GM12878 (cell line): ENCODE results near the gene PDZD7. TPM values are rescaled to one million over a fixed set of nuclear protein-coding genes. Genes with fewer than 3 reads are reported as not detected.

Source experiments
- ATAC-seq: fragments of 200-7000 bp; cut with Tn5 transposase; 3 replicates; pipeline ENCODE4 v1.9.1; 2020; ENCODE audit warnings: mild to moderate bottlenecking, moderate library complexity
- BruUV-seq: library from RNA; stranded (reverse); fragments of 400-500 nt; replicated peaks from 2 replicates; lab custom pipeline; 2021; lab: Mats Ljungman, UMichigan
- CTCF ChIA-PET: fragments of 300-600 bp; sonication (Branson Sonifier 250); formaldehyde crosslinking; extraction: SDS; loops from one replicate; lab custom pipeline; 2021; ENCODE audit warnings: inconsistent platforms; lab: Yijun Ruan, JAX
- POLR2A ChIA-PET: fragments of 350-600 bp; formaldehyde crosslinking; extraction: SDS; loops from one replicate; lab custom pipeline; 2021; ENCODE audit warnings: inconsistent platforms; lab: Charles Lee
- RAD21 ChIA-PET: fragments of 300-600 bp; sonication (Branson Sonifier 250); formaldehyde crosslinking; loops from one replicate; lab custom pipeline; 2023; ENCODE audit warnings: antibody characterized with exemption; ENCODE audit not compliant: unreplicated experiment; lab: Charles Lee
- SMC1A ChIA-PET: fragments of 300-600 bp; sonication (Branson Sonifier 250); formaldehyde crosslinking; loops from one replicate; lab custom pipeline; 2023; ENCODE audit not compliant: unreplicated experiment, uncharacterized antibody; lab: Charles Lee
- DNase-seq: peaks from one replicate; pipeline ENCODE4 v3.0.0-alpha.2; 2011; ENCODE audit warnings: low read depth, low spot score
- FAIRE-seq: peaks from 3 replicates; lab custom pipeline; 2011; peaks lifted over from hg19 to GRCh38; lab: Jason Lieb, UNC
- H2AFZ ChIP-seq: 2 replicates; pipeline ENCODE4 v1.6.0; 2011; ENCODE audit warnings: low read depth, low read length, control low read depth; ENCODE audit not compliant: control insufficient read depth
- H3K27ac ChIP-seq: 2 replicates; pipeline ENCODE4 v1.5.1; 2011; ENCODE audit warnings: control low read depth; ENCODE audit not compliant: control insufficient read depth, insufficient read depth
- H3K27me3 ChIP-seq, 2 experiments: replicated peaks in 1 of 2; 2 replicates each; pipeline versions ENCODE4 v1.6.0 to v1.6.1; 2011; ENCODE audit warnings: low read length in 1 of 2; ENCODE audit not compliant: control insufficient read depth in 2 of 2, insufficient read depth in 2 of 2
- H3K36me3 ChIP-seq, 2 experiments: 2 replicates each; pipeline ENCODE4 v1.5.1; 2011; ENCODE audit warnings: low read length in 1 of 2; ENCODE audit not compliant: control insufficient read depth in 2 of 2, insufficient read depth in 2 of 2
- H3K4me1 ChIP-seq: 2 replicates; pipeline ENCODE4 v1.6.1; 2011; ENCODE audit warnings: mild to moderate bottlenecking, low read length, moderate library complexity, mixed read lengths; ENCODE audit not compliant: control insufficient read depth, insufficient read depth
- H3K4me2 ChIP-seq: 2 replicates; pipeline ENCODE4 v1.6.0; 2011; ENCODE audit warnings: control low read depth; ENCODE audit not compliant: control insufficient read depth, insufficient read depth
- H3K4me3 ChIP-seq: fragments of 200-600 bp; sonication (generic); 2 replicates; pipeline ENCODE4 v1.5.1; 2016
- H3K79me2 ChIP-seq: 2 replicates; pipeline ENCODE4 v1.6.0; 2011; ENCODE audit warnings: low read length; ENCODE audit not compliant: control insufficient read depth, insufficient read depth
- H3K9ac ChIP-seq: 2 replicates; pipeline ENCODE4 v1.8.0; 2011; ENCODE audit warnings: low read length, control low read depth, mixed read lengths; ENCODE audit not compliant: control insufficient read depth, insufficient read depth
- H3K9me3 ChIP-seq: replicated peaks from 3 replicates; pipeline ENCODE4 v1.5.1; 2011; ENCODE audit warnings: mild to moderate bottlenecking, low read length; ENCODE audit not compliant: control insufficient read depth, insufficient read depth
- H4K20me1 ChIP-seq: 2 replicates; pipeline ENCODE4 v1.6.0; 2011; ENCODE audit not compliant: control insufficient read depth, insufficient read depth
- CBX3 ChIP-seq: fragments of 200-600 bp; sonication (generic); IDR thresholded peaks from 2 replicates; pipeline ENCODE4 v1.6.1; 2016; ENCODE audit warnings: low read depth, borderline replicate concordance
- EP300 ChIP-seq, 2 experiments: fragments of 150-350 bp in 1 of 2; IDR thresholded peaks; 2 replicates each; pipeline ENCODE4 v1.6.1; 2011 to 2012; ENCODE audit warnings: low read depth in 2 of 2, low read length in 2 of 2, borderline replicate concordance in 1 of 2, improper control_type of control experiment in 1 of 2, inconsistent platforms in 1 of 2; ENCODE audit not compliant: control insufficient read depth in 1 of 2
- KAT2A ChIP-seq: conservative IDR thresholded peaks from 2 replicates; pipeline ENCODE4 v1.6.1; 2011; ENCODE audit warnings: low read depth, low read length; ENCODE audit not compliant: control insufficient read depth
- LARP7 ChIP-seq: fragments of 450-650 bp; IDR thresholded peaks from 2 replicates; pipeline ENCODE4 v1.6.1; 2017; ENCODE audit warnings: mild to moderate bottlenecking
- MXI1 ChIP-seq: fragments of 150-350 bp; IDR thresholded peaks from 2 replicates; pipeline ENCODE4 v1.6.1; 2011; ENCODE audit warnings: low read depth, mild to moderate bottlenecking, inconsistent platforms, low read length, improper control_type of control experiment
- NFIC ChIP-seq: IDR thresholded peaks from 2 replicates; pipeline ENCODE4 v1.6.1; 2012; ENCODE audit warnings: low read depth, mild to moderate bottlenecking, inconsistent platforms, low read length, moderate library complexity
- SMAD1 ChIP-seq: fragments of 450-650 bp; IDR thresholded peaks from 2 replicates; pipeline ENCODE4 v1.6.1; 2018; ENCODE audit warnings: mild to moderate bottlenecking, low read depth; ENCODE audit not compliant: partially characterized antibody
- TCF12 ChIP-seq: IDR thresholded peaks from 2 replicates; pipeline ENCODE4 v1.6.1; 2011; ENCODE audit warnings: low read depth, mild to moderate bottlenecking, low read length
- WGBS: methylation state at CpG from one replicate; pipeline ENCODE4 v1.1.6; 2016; ENCODE audit warnings: low lambda C conversion rate; ENCODE audit not compliant: insufficient replicate concordance, insufficient coverage; ENCODE audit errors: missing lambda C conversion rate; 5-methylcytosine and 5-hydroxymethylcytosine counted together
- in situ Hi-C: fragments of 300-500 bp; cut with MboI; formaldehyde crosslinking; loops from 9 replicates; pipeline ENCODE4 v1.14.3; 2018; ENCODE audit warnings: mixed read lengths
- intact Hi-C: fragments of 100-400 bp; cut with micrococcal nuclease; formaldehyde crosslinking; loops from one replicate; pipeline ENCODE4 v1.14.2; 2022; ENCODE audit not compliant: unreplicated experiment
- polyA plus RNA-seq, 11 experiments: library from polyadenylated mRNA; depleted of rRNA in 4 of 11; unstranded in 6 of 11; stranded (reverse) in 5 of 11; fragments of >200 nt; fragmentation: Nextera tagmentation in 4 of 11; fragmentation: Illumina TruSeq in 1 of 11; extraction: Ambion mirVana in 4 of 11; extraction: Trizol in 1 of 11; gene quantifications; 1 replicate in 1 of 11; 2 replicates in 10 of 11; pipeline versions ENCODE4 v1.2.1 to v1.2.3, GENCODE V29; 2011 to 2016; ENCODE audit warnings: inconsistent platforms in 2 of 11, missing spikeins in 2 of 11, low read depth in 1 of 11
- total RNA-seq, 4 experiments: library from RNA; depleted of rRNA in 3 of 4; stranded (reverse); fragments of >200 nt in 3 of 4; fragmentation: Illumina TruSeq in 1 of 4; extraction: Trizol in 1 of 4; gene quantifications; 2 replicates each; pipeline versions ENCODE4 v1.2.1 to v1.2.3, GENCODE V29; 2013 to 2021
- TF ChIP-seq, protein P1 (sequence below): fragments of 450-650 bp; IDR thresholded peaks from 2 replicates; pipeline ENCODE4 v1.6.1; 2017; ENCODE audit warnings: mild to moderate bottlenecking, moderate library complexity
- TF ChIP-seq, protein P2 (sequence below): IDR thresholded peaks from 2 replicates; pipeline ENCODE4 v1.6.1; 2012; ENCODE audit warnings: low read depth, low read length, improper control_type of control experiment

The PDZD7 gene
- total and polyA plus RNA-seq, 10 of the 15 experiments (the other 5 are each of a cell fraction or from before 2014, with no cell fraction given): 0.01 to 0.20 (median 0.03) TPM; not detected in 7

DNA sequence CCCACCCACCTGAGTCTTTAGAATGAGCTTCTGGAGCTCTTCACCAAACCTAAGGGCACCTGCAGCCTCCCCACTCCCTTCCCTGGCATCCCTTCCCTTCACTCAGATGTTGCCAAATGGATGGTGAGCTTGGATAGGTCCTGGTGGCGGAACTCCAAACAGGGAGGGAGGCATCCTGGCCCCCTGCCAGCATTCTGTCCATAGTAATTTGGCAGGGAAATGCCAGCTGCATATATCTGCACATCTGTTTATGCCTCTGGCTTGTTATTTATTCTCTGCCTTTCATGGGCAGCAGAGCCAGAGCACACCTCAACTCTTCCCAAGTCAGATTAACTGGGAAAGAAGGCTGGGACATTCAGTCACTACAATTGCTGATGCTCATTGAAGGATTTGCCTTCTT is 48.9 kb upstream of the PDZD7 start:
- ChIA-PET POLR2A (no interaction called here), RAD21 (no interaction called here), SMC1A (no interaction called here), CTCF (interaction anchor here (0.6 to 2.0 kb wide), 6 partner anchors 11 to 38 kb away, joined by 3 to 6 read pairs (median 4); no protein-coding TSS in a partner anchor)
- BruUV-seq: no TSS peak
- Histone ChIP-seq H3K27me3 (peaks cover 2 to 8% of the 10 kb centered on the region in 2 experiments; a peak in 3 of 4 replicates), H3K79me2 (no peaks in the 10 kb centered on the region), H3K9ac (no peak overlapping the region), H3K36me3 (no peaks in the 10 kb centered on the region), H3K4me2 (no peak overlapping the region), H4K20me1 (no peaks in the 10 kb centered on the region; the same call in 1 of the 2 replicates), H3K4me3 (no peak overlapping the region), H3K9me3 (no peaks in the 10 kb centered on the region), H3K27ac (no peak overlapping the region), H2AFZ (no peak overlapping the region), H3K4me1 (no peaks in the 10 kb centered on the region)
- TF ChIP-seq CBX3 (no peak), KAT2A (no peak), EP300 (IDR thresholded peaks at IDR 0.05; ENCODE audit: borderline replicate concordance in 1 of 2, control insufficient read depth in 1 of 2, low read depth in 2 of 2, low read length in 2 of 2) (no peak), SMAD1 (no peak), TCF12 (no peak), NFIC (no peak), LARP7 (no peak), MXI1 (no peak)
- TF ChIP-seq, protein P1, sequence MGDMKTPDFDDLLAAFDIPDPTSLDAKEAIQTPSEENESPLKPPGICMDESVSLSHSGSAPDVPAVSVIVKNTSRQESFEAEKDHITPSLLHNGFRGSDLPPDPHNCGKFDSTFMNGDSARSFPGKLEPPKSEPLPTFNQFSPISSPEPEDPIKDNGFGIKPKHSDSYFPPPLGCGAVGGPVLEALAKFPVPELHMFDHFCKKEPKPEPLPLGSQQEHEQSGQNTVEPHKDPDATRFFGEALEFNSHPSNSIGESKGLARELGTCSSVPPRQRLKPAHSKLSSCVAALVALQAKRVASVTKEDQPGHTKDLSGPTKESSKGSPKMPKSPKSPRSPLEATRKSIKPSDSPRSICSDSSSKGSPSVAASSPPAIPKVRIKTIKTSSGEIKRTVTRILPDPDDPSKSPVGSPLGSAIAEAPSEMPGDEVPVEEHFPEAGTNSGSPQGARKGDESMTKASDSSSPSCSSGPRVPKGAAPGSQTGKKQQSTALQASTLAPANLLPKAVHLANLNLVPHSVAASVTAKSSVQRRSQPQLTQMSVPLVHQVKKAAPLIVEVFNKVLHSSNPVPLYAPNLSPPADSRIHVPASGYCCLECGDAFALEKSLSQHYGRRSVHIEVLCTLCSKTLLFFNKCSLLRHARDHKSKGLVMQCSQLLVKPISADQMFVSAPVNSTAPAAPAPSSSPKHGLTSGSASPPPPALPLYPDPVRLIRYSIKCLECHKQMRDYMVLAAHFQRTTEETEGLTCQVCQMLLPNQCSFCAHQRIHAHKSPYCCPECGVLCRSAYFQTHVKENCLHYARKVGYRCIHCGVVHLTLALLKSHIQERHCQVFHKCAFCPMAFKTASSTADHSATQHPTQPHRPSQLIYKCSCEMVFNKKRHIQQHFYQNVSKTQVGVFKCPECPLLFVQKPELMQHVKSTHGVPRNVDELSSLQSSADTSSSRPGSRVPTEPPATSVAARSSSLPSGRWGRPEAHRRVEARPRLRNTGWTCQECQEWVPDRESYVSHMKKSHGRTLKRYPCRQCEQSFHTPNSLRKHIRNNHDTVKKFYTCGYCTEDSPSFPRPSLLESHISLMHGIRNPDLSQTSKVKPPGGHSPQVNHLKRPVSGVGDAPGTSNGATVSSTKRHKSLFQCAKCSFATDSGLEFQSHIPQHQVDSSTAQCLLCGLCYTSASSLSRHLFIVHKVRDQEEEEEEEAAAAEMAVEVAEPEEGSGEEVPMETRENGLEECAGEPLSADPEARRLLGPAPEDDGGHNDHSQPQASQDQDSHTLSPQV: no peak
- TF ChIP-seq, protein P2, sequence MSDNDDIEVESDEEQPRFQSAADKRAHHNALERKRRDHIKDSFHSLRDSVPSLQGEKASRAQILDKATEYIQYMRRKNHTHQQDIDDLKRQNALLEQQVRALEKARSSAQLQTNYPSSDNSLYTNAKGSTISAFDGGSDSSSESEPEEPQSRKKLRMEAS: no peak
- no peak for ATAC-seq
- intact Hi-C loops: no loop called here
- no peak for DNase-seq
- no peak for FAIRE-seq
- 0% methylated on average over 1 of the region's 1 CpG for WGBS
- in situ Hi-C loops: no loop called here
